Endothelial cell of umbilical vein (primary cell): ENCODE data around the gene SLC45A1. TPM values are rescaled to one million over a fixed set of nuclear protein-coding genes. Genes with fewer than 3 reads are reported as not detected.

Experiments used
- BruUV-seq: library from RNA; stranded (reverse); fragments of 400-500 nt; replicated peaks from 2 replicates; lab custom pipeline; 2021; lab: Mats Ljungman, UMichigan
- CTCF ChIA-PET: fragments of 300-600, 350-600 bp; sonication (Branson Sonifier 250); formaldehyde crosslinking; loops from one replicate; lab custom pipeline; 2021; ENCODE audit warnings: antibody characterized with exemption, inconsistent platforms; lab: Charles Lee
- POLR2A ChIA-PET: fragments of 300-600, 350-600 bp; sonication (Branson Sonifier 250); formaldehyde crosslinking; loops from one replicate; lab custom pipeline; 2021; ENCODE audit warnings: antibody characterized with exemption, inconsistent platforms; lab: Charles Lee
- DNase-seq: peaks from one replicate; pipeline ENCODE4 v3.0.0-alpha.2; 2011; ENCODE audit warnings: low read depth, low spot score
- FAIRE-seq: peaks from 2 replicates; lab custom pipeline; 2011; peaks lifted over from hg19 to GRCh38; lab: Jason Lieb, UNC
- H2AFZ ChIP-seq: 2 replicates; pipeline ENCODE4 v1.6.0; 2012; ENCODE audit warnings: low read depth, low read length, control low read depth, inconsistent platforms
- H3K27ac ChIP-seq: 2 replicates; pipeline ENCODE4 v1.5.1; 2011; ENCODE audit warnings: low read depth, mild to moderate bottlenecking, control low read depth, low read length, moderate library complexity; ENCODE audit not compliant: insufficient read depth
- H3K27me3 ChIP-seq, 2 experiments: 2 replicates each; pipeline versions ENCODE4 v1.6.0 to v1.6.1; 2011; ENCODE audit warnings: low read length in 2 of 2, mixed read lengths in 1 of 2; ENCODE audit not compliant: control insufficient read depth in 2 of 2, insufficient read depth in 2 of 2
- H3K36me3 ChIP-seq, 2 experiments: 2 replicates in 1 of 2; 3 replicates in 1 of 2; pipeline ENCODE4 v1.5.1; 2011; ENCODE audit warnings: low read length in 2 of 2, mild to moderate bottlenecking in 1 of 2, moderate library complexity in 1 of 2; ENCODE audit not compliant: control insufficient read depth in 2 of 2, insufficient read depth in 2 of 2; ENCODE audit errors: extremely low read depth in 1 of 2
- H3K4me1 ChIP-seq: 3 replicates; pipeline ENCODE4 v1.5.1; 2011; ENCODE audit warnings: mild to moderate bottlenecking, low read length; ENCODE audit not compliant: control insufficient read depth, insufficient read depth; ENCODE audit errors: extremely low read depth
- H3K4me2 ChIP-seq: 2 replicates; pipeline ENCODE4 v1.6.1; 2011; ENCODE audit warnings: low read length, control low read depth, mixed read lengths; ENCODE audit not compliant: insufficient read depth
- H3K4me3 ChIP-seq, 3 experiments: fragments of 200-600 bp in 1 of 3; sonication (generic), shearing (Covaris generic) in 1 of 3; replicated peaks in 1 of 3; 2 replicates each; pipeline ENCODE4 v1.5.1; 2011 to 2016; ENCODE audit warnings: control low read depth in 3 of 3, low read length in 3 of 3, mild to moderate bottlenecking in 2 of 3, inconsistent platforms in 1 of 3, low read depth in 1 of 3, moderate library complexity in 1 of 3; ENCODE audit not compliant: insufficient read depth in 1 of 3
- H3K79me2 ChIP-seq: 2 replicates; pipeline ENCODE4 v1.6.0; 2012; ENCODE audit warnings: low read length, inconsistent platforms; ENCODE audit not compliant: control insufficient read depth, insufficient read depth
- H3K9ac ChIP-seq: replicated peaks from 2 replicates; pipeline ENCODE3; 2011; ENCODE audit warnings: low read length, control low read depth; ENCODE audit not compliant: insufficient read depth; ENCODE audit errors: extremely low read depth
- H3K9me1 ChIP-seq: replicated peaks from 3 replicates; pipeline ENCODE4 v1.6.0; 2011; ENCODE audit warnings: mild to moderate bottlenecking, low read length; ENCODE audit not compliant: control insufficient read depth, insufficient read depth; ENCODE audit errors: extremely low read depth
- H3K9me3 ChIP-seq: replicated peaks from 2 replicates; pipeline ENCODE4 v1.5.1; 2012; ENCODE audit warnings: low read length, inconsistent platforms; ENCODE audit not compliant: control insufficient read depth, insufficient read depth
- H4K20me1 ChIP-seq: replicated peaks from 2 replicates; pipeline ENCODE3; 2011; ENCODE audit warnings: mild to moderate bottlenecking, low read length; ENCODE audit not compliant: control insufficient read depth, insufficient read depth; ENCODE audit errors: extremely low read depth
- EZH2 ChIP-seq: IDR thresholded peaks from 2 replicates; pipeline ENCODE4 v1.6.1; 2012; ENCODE audit warnings: borderline replicate concordance, low read depth, mild to moderate bottlenecking, moderate library complexity, low read length, inconsistent platforms; ENCODE audit not compliant: severe bottlenecking
- FOS ChIP-seq: IDR thresholded peaks from 2 replicates; pipeline ENCODE4 v1.6.1; 2011; ENCODE audit warnings: mild to moderate bottlenecking, low read length, moderate library complexity, borderline replicate concordance; ENCODE audit not compliant: insufficient read depth
- GATA2 ChIP-seq: IDR thresholded peaks from 2 replicates; pipeline ENCODE4 v1.7.0; 2011; ENCODE audit warnings: low read depth, mild to moderate bottlenecking, moderate library complexity, mixed read lengths, low read length; ENCODE audit not compliant: insufficient read length, insufficient read depth
- JUN ChIP-seq: IDR thresholded peaks from 2 replicates; pipeline ENCODE4 v1.6.1; 2011; ENCODE audit warnings: borderline replicate concordance, low read depth; ENCODE audit not compliant: insufficient read length, insufficient read depth
- MYC ChIP-seq: IDR thresholded peaks from one replicate; pipeline ENCODE4 v1.6.1; 2011; ENCODE audit warnings: mild to moderate bottlenecking, low read depth, low read length
- POLR2A ChIP-seq: IDR thresholded peaks from 2 replicates; pipeline ENCODE4 v1.6.1; 2012; ENCODE audit warnings: low read depth, mild to moderate bottlenecking, control low read depth, low read length
- POLR2AphosphoS5 ChIP-seq: IDR thresholded peaks from 2 replicates; pipeline ENCODE4 v1.6.1; 2012; ENCODE audit warnings: low read depth, mild to moderate bottlenecking, control low read depth, low read length, moderate library complexity; ENCODE audit not compliant: insufficient read depth
- dilution Hi-C: fragments of 300-500 bp; cut with MboI; formaldehyde crosslinking; loops from one replicate; pipeline ENCODE4 v1.15.0; 2019; ENCODE audit warnings: low sequenced_read_pairs; ENCODE audit not compliant: extremely low pct_ligation_motif_present
- intact Hi-C: fragments of 100-400 bp; cut with micrococcal nuclease; formaldehyde crosslinking; loops from one replicate; pipeline ENCODE4 v1.10.0; 2022
- polyA plus RNA-seq, 4 experiments: library from polyadenylated mRNA; depleted of rRNA in 3 of 4; stranded (reverse) in 3 of 4; unstranded in 1 of 4; fragments of >200 nt; gene quantifications; 2 replicates each; pipeline versions ENCODE4 v1.2.1 to v1.2.3, GENCODE V29; 2011 to 2012; ENCODE audit warnings: missing spikeins in 1 of 4
- total RNA-seq: library from RNA; stranded (reverse); gene quantifications from 2 replicates; pipeline ENCODE4 v1.2.3, GENCODE V29; 2021
- TF ChIP-seq, protein P1 (sequence below): IDR thresholded peaks from 2 replicates; pipeline ENCODE4 v1.6.1; 2011; ENCODE audit not compliant: insufficient read depth, insufficient read length
- TF ChIP-seq, protein P2 (sequence below), 2 donors: IDR thresholded peaks; 1 replicate in 1 of 2; 2 replicates in 1 of 2; pipeline ENCODE4 v1.5.1; 2011; ENCODE audit warnings: low read length in 2 of 2, mild to moderate bottlenecking in 2 of 2, moderate library complexity in 2 of 2, control low read depth in 1 of 2, inconsistent platforms in 1 of 2, low read depth in 1 of 2; ENCODE audit not compliant: insufficient read depth in 1 of 2; ENCODE audit errors: extremely low read depth in 1 of 2

The SLC45A1 gene
- total and polyA plus RNA-seq, 2 donors (not counting 3 experiments of a cell fraction or from before 2014, with no cell fraction given): 1.3 to 1.4 TPM

DNA sequence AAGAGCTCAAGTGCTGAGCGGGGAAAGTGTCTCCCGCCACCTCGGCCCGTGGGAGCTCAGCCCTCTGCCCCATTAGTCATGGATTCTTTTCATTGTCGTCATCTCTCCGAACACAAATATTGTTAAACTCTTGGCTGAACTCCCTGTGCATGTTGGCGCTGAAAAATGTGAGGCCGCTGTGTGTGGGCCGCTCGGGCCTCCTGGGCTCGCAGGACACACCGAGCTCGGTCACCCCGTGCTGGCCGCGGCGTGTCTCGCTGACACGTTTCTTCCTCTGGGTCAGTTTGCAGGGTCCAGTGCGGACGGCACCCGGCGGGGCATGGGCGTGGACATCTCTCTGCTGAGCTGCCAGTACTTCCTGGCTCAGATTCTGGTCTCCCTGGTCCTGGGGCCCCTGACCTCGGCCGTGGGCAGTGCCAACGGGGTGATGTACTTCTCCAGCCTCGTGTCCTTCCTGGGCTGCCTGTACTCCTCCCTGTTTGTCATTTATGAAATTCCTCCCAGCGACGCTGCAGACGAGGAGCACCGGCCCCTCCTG, 25.6 kb downstream of the SLC45A1 start:
- H3K9me1 ChIP-seq: no peaks in the 10 kb centered on the region
- intact Hi-C loops: no loop called here
- no peaks in the 10 kb centered on the region for H4K20me1 ChIP-seq
- H3K79me2 ChIP-seq: no peaks in the 10 kb centered on the region
- no peaks in the 10 kb centered on the region for H3K27me3 ChIP-seq
- no peak for TF ChIP-seq POLR2A
- TF ChIP-seq MYC: no peak
- no peak for TF ChIP-seq GATA2
- no peak for TF ChIP-seq FOS
- FAIRE-seq (peak; percentile 68), DNase-seq (peak; percentile 36)
- dilution Hi-C loops: no loop called here
- no peak overlapping the region for H3K9ac ChIP-seq
- CTCF ChIA-PET: interaction anchor here (0.7 to 1.9 kb wide), 9 partner anchors 9 to 368 kb away, joined by 3 to 8 read pairs (median 3); no protein-coding TSS in a partner anchor
- no peak overlapping the region for H3K4me2 ChIP-seq
- no peak overlapping the region for H2AFZ ChIP-seq
- POLR2A ChIA-PET: no interaction called here
- no peak overlapping the region for H3K27ac ChIP-seq
- no peaks in the 10 kb centered on the region for H3K9me3 ChIP-seq
- no peak overlapping the region for H3K4me3 ChIP-seq
- no peaks in the 10 kb centered on the region for H3K4me1 ChIP-seq
- H3K36me3 ChIP-seq: no peaks in the 10 kb centered on the region
- BruUV-seq: no TSS peak

DNA sequence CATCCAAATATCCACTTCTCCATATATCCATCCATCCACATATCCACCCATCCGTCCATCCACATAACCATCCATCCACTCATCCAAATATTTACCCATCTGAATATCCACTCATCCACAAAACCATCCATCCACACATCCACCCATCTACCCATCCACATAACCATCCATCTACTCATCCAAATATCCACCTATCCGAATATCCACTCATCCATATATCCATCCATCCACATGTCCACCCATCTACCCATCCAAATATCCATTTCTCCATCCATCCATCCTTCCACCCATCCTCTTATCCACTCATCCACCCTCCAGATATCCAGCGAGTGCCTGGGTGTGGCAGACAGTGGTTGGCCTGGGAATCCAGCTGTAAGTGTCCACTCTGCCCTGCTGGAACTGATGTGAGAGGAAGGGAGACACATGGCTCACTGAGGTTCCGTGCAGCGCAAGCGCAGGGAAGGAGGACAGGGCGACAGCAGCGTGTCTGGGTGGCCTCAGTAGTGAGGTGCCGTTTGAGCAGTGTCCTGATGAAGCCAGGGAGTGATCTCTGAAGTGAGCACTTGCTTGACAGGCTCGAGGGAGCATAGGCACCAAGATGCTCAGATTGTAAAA, 27.1 kb downstream of the SLC45A1 start:
- intact Hi-C loops: no loop called here
- FAIRE-seq: no peak
- dilution Hi-C loops: no loop called here

More for the DNA sequence above, 27.1 kb downstream of the SLC45A1 start:
- Histone ChIP-seq H3K9me3 (no peaks in the 10 kb centered on the region), H3K36me3 (no peaks in the 10 kb centered on the region), H2AFZ (no peak overlapping the region), H3K9ac (no peak overlapping the region), H4K20me1 (no peaks in the 10 kb centered on the region), H3K4me2 (no peak overlapping the region), H3K79me2 (no peaks in the 10 kb centered on the region), H3K4me1 (no peaks in the 10 kb centered on the region), H3K9me1 (no peaks in the 10 kb centered on the region), H3K27ac (no peak overlapping the region), H3K27me3 (no peaks in the 10 kb centered on the region), H3K4me3 (no peak overlapping the region)
- ChIA-PET CTCF (interaction anchor here (0.9 to 3.0 kb wide), 3 partner anchors 330 to 362 kb away, joined by 3 to 22 read pairs (median 3); no protein-coding TSS in a partner anchor), POLR2A (no interaction called here)
- no peak for DNase-seq
- no peak for TF ChIP-seq POLR2AphosphoS5
- no peak for TF ChIP-seq FOS
- TF ChIP-seq, protein P1, sequence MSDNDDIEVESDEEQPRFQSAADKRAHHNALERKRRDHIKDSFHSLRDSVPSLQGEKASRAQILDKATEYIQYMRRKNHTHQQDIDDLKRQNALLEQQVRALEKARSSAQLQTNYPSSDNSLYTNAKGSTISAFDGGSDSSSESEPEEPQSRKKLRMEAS: no peak
- TF ChIP-seq MYC: no peak
- TF ChIP-seq, protein P2, sequence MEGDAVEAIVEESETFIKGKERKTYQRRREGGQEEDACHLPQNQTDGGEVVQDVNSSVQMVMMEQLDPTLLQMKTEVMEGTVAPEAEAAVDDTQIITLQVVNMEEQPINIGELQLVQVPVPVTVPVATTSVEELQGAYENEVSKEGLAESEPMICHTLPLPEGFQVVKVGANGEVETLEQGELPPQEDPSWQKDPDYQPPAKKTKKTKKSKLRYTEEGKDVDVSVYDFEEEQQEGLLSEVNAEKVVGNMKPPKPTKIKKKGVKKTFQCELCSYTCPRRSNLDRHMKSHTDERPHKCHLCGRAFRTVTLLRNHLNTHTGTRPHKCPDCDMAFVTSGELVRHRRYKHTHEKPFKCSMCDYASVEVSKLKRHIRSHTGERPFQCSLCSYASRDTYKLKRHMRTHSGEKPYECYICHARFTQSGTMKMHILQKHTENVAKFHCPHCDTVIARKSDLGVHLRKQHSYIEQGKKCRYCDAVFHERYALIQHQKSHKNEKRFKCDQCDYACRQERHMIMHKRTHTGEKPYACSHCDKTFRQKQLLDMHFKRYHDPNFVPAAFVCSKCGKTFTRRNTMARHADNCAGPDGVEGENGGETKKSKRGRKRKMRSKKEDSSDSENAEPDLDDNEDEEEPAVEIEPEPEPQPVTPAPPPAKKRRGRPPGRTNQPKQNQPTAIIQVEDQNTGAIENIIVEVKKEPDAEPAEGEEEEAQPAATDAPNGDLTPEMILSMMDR (IDR thresholded peaks at IDR 0.05; ENCODE audit: extremely low read depth in 1 of 2, insufficient read depth in 1 of 2, low read depth in 1 of 2, low read length in 2 of 2): no peak
- TF ChIP-seq JUN: no peak
- TF ChIP-seq POLR2A: no peak
- TF ChIP-seq GATA2: no peak
- no peak for TF ChIP-seq EZH2
- no TSS peak for BruUV-seq
